Neural cell (in vitro differentiated cells): ENCODE results near the gene NAA20. TPM values are rescaled to one million over a fixed set of nuclear protein-coding genes. Genes with fewer than 3 reads are reported as not detected.

Experiments used
- H2AFZ ChIP-seq: fragments of 200-600, 300-800 bp; sonication (generic), shearing (Covaris generic); 2 replicates; pipeline ENCODE4 v1.6.0; 2014; ENCODE audit warnings: low read depth, mild to moderate bottlenecking, antibody characterized with exemption, low read length, moderate library complexity
- H3F3A ChIP-seq: fragments of 200-600 bp; shearing (Covaris generic); 2 replicates; pipeline ENCODE4 v1.6.1; 2016; ENCODE audit warnings: mild to moderate bottlenecking, moderate library complexity, mixed read lengths, antibody characterized with exemption, low read length; ENCODE audit not compliant: insufficient read depth, poor library complexity, severe bottlenecking
- H3K27ac ChIP-seq: fragments of 200-600, 300-800 bp; sonication (generic), shearing (Covaris generic); 2 replicates; pipeline ENCODE4 v1.5.1; 2014; ENCODE audit warnings: mild to moderate bottlenecking, low read length, moderate library complexity
- H3K27me3 ChIP-seq: fragments of 300-800, 200-600 bp; sonication (generic), shearing (Covaris generic); 2 replicates; pipeline ENCODE4 v1.6.0; 2014; ENCODE audit warnings: mild to moderate bottlenecking, low read depth, low read length, moderate library complexity; ENCODE audit not compliant: insufficient read depth
- H3K36me3 ChIP-seq: fragments of 300-800, 200-600 bp; sonication (generic), shearing (Covaris generic); 2 replicates; pipeline ENCODE4 v1.5.1; 2014; ENCODE audit warnings: mild to moderate bottlenecking, antibody characterized with exemption, low read length, moderate library complexity; ENCODE audit not compliant: insufficient read depth
- H3K4me2 ChIP-seq: fragments of 300-800, 200-600 bp; sonication (generic), shearing (Covaris generic); 2 replicates; pipeline ENCODE4 v1.6.0; 2014; ENCODE audit warnings: mild to moderate bottlenecking, low read length
- H3K4me3 ChIP-seq: fragments of 300-800, 200-600 bp; sonication (generic), shearing (Covaris generic); 2 replicates; pipeline ENCODE4 v1.5.1; 2014; ENCODE audit warnings: mild to moderate bottlenecking, low read length, moderate library complexity
- H3K79me2 ChIP-seq: fragments of 200-600 bp; shearing (Covaris generic); replicated peaks from 2 replicates; pipeline ENCODE4 v1.6.0; 2014; ENCODE audit warnings: mild to moderate bottlenecking, low read length, moderate library complexity; ENCODE audit not compliant: insufficient read depth
- H3K9ac ChIP-seq: fragments of 300-800, 200-600 bp; sonication (generic), shearing (Covaris generic); 2 replicates; pipeline ENCODE4 v1.6.1; 2016; ENCODE audit warnings: mild to moderate bottlenecking, low read length, mixed read lengths
- H3K9me2 ChIP-seq: fragments of 200-600 bp; shearing (Covaris generic); 2 replicates; pipeline ENCODE4 v1.6.1; 2016; ENCODE audit warnings: mild to moderate bottlenecking, low read length, mixed read lengths; ENCODE audit not compliant: insufficient read depth
- H3K9me3 ChIP-seq: fragments of 200-600, 300-800 bp; sonication (generic), shearing (Covaris generic); 2 replicates; pipeline ENCODE4 v1.6.1; 2016; ENCODE audit warnings: mild to moderate bottlenecking, mixed run types, low read length, moderate library complexity, mixed read lengths
- H4K20me1 ChIP-seq: fragments of 200-600 bp; shearing (Covaris generic); 2 replicates; pipeline ENCODE4 v1.6.1; 2016; ENCODE audit warnings: mild to moderate bottlenecking, mixed run types; ENCODE audit not compliant: insufficient read depth
- EP300 ChIP-seq: fragments of 450-650 bp; conservative IDR thresholded peaks from 2 replicates; pipeline ENCODE4 v1.6.1; 2014; ENCODE audit warnings: antibody characterized with exemption, mild to moderate bottlenecking, moderate library complexity; ENCODE audit not compliant: poor library complexity, severe bottlenecking
- EZH2 ChIP-seq: fragments of 200-600, 300-800 bp; shearing (Covaris generic), sonication (generic); IDR thresholded peaks from 2 replicates; pipeline ENCODE4 v1.6.1; 2014; ENCODE audit warnings: antibody characterized with exemption, low read length, borderline replicate concordance, mild to moderate bottlenecking; ENCODE audit not compliant: insufficient read depth, poor library complexity, severe bottlenecking
- MXI1 ChIP-seq: fragments of 450-650 bp; conservative IDR thresholded peaks from 2 replicates; pipeline ENCODE4 v1.6.1; 2014; ENCODE audit warnings: antibody characterized with exemption, mild to moderate bottlenecking; ENCODE audit not compliant: poor library complexity, severe bottlenecking
- POLR2AphosphoS5 ChIP-seq: IDR thresholded peaks from 2 replicates; pipeline ENCODE4 v1.6.1; 2012
- RAD21 ChIP-seq: fragments of 450-650 bp; conservative IDR thresholded peaks from 2 replicates; pipeline ENCODE4 v1.6.1; 2014; ENCODE audit warnings: antibody characterized with exemption, mild to moderate bottlenecking, moderate library complexity
- SMC3 ChIP-seq: fragments of 450-650 bp; conservative IDR thresholded peaks from 2 replicates; pipeline ENCODE4 v1.6.1; 2014; ENCODE audit warnings: antibody characterized with exemption, mild to moderate bottlenecking, moderate library complexity; ENCODE audit not compliant: poor library complexity
- TAF1 ChIP-seq: IDR thresholded peaks from 2 replicates; pipeline ENCODE4 v1.6.1; 2012; ENCODE audit warnings: low read depth
- polyA plus RNA-seq: library from polyadenylated mRNA; depleted of rRNA; stranded (reverse); fragments of >200 nt; gene quantifications from 2 replicates; pipeline ENCODE4 v1.2.3, GENCODE V29; 2014
- TF ChIP-seq, protein P1 (sequence below): fragments of 450-650 bp; IDR thresholded peaks from 2 replicates; pipeline ENCODE4 v1.5.1; 2014; ENCODE audit warnings: antibody characterized with exemption, mild to moderate bottlenecking, moderate library complexity; ENCODE audit not compliant: poor library complexity, severe bottlenecking
- TF ChIP-seq, protein P2 (sequence below): IDR thresholded peaks from 2 replicates; pipeline ENCODE4 v1.6.1; 2012; ENCODE audit warnings: borderline replicate concordance

The NAA20 gene
- polyA plus RNA-seq, 1 donor from 2014 or later, result 48.9 TPM

DNA sequence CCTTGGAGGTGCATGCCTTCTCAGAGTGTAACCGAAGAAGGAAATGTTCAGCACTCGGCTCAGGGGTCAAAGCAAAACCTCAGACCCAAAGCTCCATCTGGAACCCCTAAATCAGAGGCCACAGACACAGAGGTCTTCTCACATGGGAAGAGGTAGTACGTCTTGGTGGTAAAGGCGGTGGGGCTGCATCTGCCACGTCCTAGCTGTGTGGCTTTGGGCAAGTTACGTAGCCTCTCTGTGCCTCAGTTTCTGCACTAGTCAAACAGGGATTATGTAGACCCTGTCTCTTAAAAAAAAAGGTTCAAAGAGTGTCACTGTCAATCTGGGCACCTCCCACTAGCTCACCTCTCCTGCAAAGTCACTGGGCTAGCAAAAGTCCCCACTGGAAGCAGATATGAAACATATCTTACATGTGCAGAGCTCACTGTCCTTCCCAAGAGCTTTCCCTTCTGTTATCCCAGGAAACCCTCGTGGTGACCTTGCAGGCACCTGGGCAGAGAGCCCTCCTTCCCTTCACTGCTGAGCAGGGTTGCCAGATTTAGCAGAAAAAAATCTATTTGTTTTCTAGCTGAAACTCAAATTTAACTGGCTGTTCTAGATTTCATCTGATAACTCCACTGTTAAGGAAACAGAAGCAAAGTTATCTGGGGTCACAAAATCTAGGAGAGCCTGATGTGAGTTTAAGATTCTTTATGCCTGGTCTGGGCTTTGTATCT, 18.0 kb upstream of the NAA20 start:
- H3K4me2 ChIP-seq, result no peak overlapping the region
- no peak overlapping the region for H3K4me3 ChIP-seq
- H3K9me3 ChIP-seq, result no peaks in the 10 kb centered on the region
- H3F3A ChIP-seq, result no peaks in the 10 kb centered on the region
- no peaks in the 10 kb centered on the region for H4K20me1 ChIP-seq
- no peaks in the 10 kb centered on the region for H3K27me3 ChIP-seq
- TF ChIP-seq, protein P1, sequence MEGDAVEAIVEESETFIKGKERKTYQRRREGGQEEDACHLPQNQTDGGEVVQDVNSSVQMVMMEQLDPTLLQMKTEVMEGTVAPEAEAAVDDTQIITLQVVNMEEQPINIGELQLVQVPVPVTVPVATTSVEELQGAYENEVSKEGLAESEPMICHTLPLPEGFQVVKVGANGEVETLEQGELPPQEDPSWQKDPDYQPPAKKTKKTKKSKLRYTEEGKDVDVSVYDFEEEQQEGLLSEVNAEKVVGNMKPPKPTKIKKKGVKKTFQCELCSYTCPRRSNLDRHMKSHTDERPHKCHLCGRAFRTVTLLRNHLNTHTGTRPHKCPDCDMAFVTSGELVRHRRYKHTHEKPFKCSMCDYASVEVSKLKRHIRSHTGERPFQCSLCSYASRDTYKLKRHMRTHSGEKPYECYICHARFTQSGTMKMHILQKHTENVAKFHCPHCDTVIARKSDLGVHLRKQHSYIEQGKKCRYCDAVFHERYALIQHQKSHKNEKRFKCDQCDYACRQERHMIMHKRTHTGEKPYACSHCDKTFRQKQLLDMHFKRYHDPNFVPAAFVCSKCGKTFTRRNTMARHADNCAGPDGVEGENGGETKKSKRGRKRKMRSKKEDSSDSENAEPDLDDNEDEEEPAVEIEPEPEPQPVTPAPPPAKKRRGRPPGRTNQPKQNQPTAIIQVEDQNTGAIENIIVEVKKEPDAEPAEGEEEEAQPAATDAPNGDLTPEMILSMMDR, result no peak
- TF ChIP-seq EZH2, result no peak
- TF ChIP-seq POLR2AphosphoS5, result no peak
- TF ChIP-seq SMC3, result no peak
- TF ChIP-seq, protein P2, sequence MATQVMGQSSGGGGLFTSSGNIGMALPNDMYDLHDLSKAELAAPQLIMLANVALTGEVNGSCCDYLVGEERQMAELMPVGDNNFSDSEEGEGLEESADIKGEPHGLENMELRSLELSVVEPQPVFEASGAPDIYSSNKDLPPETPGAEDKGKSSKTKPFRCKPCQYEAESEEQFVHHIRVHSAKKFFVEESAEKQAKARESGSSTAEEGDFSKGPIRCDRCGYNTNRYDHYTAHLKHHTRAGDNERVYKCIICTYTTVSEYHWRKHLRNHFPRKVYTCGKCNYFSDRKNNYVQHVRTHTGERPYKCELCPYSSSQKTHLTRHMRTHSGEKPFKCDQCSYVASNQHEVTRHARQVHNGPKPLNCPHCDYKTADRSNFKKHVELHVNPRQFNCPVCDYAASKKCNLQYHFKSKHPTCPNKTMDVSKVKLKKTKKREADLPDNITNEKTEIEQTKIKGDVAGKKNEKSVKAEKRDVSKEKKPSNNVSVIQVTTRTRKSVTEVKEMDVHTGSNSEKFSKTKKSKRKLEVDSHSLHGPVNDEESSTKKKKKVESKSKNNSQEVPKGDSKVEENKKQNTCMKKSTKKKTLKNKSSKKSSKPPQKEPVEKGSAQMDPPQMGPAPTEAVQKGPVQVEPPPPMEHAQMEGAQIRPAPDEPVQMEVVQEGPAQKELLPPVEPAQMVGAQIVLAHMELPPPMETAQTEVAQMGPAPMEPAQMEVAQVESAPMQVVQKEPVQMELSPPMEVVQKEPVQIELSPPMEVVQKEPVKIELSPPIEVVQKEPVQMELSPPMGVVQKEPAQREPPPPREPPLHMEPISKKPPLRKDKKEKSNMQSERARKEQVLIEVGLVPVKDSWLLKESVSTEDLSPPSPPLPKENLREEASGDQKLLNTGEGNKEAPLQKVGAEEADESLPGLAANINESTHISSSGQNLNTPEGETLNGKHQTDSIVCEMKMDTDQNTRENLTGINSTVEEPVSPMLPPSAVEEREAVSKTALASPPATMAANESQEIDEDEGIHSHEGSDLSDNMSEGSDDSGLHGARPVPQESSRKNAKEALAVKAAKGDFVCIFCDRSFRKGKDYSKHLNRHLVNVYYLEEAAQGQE, result no peak
- TF ChIP-seq EP300, result no peak
- no peak overlapping the region for H3K27ac ChIP-seq
- no peaks in the 10 kb centered on the region for H3K79me2 ChIP-seq
- no peak overlapping the region for H2AFZ ChIP-seq
- H3K9ac ChIP-seq, result no peak overlapping the region
- H3K36me3 ChIP-seq, result no peaks in the 10 kb centered on the region
- no peaks in the 10 kb centered on the region for H3K9me2 ChIP-seq

DNA sequence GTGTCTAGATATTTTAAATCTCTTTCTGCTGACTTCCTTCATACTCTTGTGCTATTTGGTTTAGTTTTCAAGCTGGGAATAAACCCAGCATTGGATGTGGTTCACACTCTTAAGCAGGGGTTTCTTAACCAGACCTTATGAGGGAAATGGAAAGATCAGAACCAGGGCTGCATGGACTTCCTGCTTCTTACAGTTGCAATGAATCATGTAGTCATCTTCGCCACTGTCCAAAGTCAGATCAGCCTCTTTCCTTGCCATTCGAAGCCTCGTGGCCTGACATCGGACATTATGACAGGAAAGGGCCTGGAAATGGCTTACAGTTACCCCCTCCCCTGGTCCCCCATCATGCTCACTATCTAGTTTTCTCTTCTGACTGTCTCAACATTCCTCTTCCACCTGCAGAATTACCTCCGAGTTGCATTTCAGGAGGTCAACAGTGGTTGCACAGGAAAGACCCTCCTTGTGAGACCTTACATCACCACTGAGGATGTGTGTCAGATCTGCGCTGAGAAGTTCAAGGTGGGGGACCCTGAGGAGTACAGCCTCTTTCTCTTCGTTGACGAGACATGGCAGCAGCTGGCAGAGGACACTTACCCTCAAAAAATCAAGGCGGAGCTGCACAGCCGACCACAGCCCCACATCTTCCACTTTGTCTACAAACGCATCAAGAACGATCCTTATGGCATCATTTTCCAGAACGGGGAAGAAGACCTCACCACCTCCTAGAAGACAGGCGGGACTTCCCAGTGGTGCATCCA, 16.8 kb upstream of the NAA20 start:
- Histone ChIP-seq H3K9me3 (no peaks in the 10 kb centered on the region), H3K9ac (no peak overlapping the region), H4K20me1 (no peaks in the 10 kb centered on the region), H3K9me2 (no peaks in the 10 kb centered on the region), H3K36me3 (no peaks in the 10 kb centered on the region), H3K4me3 (no peak overlapping the region), H2AFZ (no peak overlapping the region), H3K4me2 (no peak overlapping the region), H3F3A (no peaks in the 10 kb centered on the region), H3K79me2 (no peaks in the 10 kb centered on the region), H3K27me3 (no peaks in the 10 kb centered on the region), H3K27ac (no peak overlapping the region)
- TF ChIP-seq EZH2 (no peak), SMC3 (no peak), POLR2AphosphoS5 (no peak), EP300 (no peak), TAF1 (no peak), MXI1 (no peak), RAD21 (no peak)
- TF ChIP-seq, protein P1, result no peak
- TF ChIP-seq, protein P2, result no peak
